HG03108 (cell line): ENCODE data around the gene ADRA2C.

Source experiments
- ATAC-seq: cut with Tn5 transposase; IDR thresholded peaks from one replicate; pipeline ENCODE4 v1.9.1; 2021; ENCODE audit warnings: moderate library complexity; ENCODE audit not compliant: unreplicated experiment

ADRA2C gene

DNA sequence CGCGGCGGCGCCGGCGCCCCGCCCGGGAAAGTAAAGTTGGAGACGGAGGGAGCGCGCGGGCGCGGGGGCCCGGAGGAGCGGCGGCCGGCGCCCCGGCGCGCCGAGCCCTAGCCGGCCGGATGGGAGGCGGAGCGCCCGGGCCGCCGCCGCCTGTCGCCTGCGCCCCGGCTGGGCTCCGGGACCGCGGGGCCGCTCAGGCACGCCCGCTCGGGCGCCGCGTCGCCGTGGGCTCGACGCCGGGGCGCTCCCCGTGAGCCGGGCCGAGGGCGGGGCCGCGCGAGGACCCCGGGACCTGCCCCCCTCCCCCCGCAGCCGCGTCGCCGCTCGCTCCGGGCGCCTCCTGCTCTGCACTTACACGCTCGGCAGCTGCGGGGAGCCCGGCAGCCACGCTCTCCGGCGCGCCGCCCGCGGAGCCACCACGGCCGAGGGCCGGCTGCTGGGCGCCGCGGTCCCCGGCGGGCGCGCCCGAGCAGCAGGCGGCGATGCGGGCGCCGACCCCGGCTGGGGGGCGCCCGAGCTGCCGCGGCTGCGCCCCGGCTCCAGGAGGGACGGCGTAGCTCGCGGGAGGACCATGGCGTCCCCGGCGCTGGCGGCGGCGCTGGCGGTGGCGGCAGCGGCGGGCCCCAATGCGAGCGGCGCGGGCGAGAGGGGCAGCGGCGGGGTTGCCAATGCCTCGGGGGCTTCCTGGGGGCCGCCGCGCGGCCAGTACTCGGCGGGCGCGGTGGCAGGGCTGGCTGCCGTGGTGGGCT lies at the start of gene ADRA2C:
ADRA2C (plus strand) TSS at position 350 of the 749 bp plus-strand sequence; CDS start at position 572, 222 bp downstream.
- ATAC-seq, result no peak

DNA sequence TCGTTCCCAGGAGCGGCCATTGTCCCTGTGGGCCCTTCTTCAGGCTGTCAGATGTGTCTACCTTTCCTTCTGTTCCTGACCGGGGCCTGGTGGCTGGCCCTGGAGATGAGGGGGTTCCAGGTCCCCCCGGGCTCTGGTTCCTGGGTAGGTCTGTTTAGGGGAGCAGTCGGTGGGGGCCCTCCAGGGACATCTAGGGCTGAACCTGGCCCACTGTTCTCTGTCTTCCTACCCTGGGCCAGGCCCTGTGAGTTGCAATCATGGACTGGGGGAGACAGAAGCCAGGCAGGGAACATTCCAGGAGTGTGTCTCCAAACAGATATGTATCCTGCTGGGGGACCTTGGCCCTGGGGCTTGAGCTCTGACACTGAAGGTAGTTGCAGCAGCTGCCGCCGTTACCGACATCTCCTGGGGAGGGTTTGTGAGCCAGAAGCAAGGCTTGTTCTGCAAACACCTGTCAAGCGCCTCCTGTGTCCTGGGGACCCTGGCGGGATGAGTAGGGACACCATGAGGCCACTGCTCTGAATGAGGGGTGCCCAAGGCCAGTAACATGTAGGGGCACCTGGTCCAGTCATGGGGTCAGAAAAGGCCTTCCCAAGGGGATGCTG lies 49.5 kb upstream of the ADRA2C start:
- ATAC-seq, result no peak

DNA sequence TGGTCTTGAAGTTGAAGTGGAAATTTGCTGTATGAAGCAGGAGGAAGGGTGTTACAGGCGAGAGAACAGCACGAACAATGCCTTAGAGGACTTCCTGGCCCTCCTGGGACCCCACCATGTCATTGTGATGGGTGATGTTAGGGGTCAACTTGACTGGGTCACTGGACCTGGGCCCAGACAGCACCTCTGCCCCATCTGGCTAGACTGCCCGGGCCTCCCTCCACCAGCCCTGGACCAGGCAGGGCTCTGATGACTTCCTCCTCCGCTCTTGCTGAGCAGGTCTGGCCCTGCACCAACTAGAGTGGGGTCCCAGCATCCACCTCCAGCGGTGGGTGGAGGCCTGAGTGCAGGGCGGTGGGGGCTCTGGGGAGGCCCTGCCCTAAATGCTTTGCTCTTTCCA lies 48.9 kb upstream of the ADRA2C start:
- ATAC-seq, result no peak

DNA sequence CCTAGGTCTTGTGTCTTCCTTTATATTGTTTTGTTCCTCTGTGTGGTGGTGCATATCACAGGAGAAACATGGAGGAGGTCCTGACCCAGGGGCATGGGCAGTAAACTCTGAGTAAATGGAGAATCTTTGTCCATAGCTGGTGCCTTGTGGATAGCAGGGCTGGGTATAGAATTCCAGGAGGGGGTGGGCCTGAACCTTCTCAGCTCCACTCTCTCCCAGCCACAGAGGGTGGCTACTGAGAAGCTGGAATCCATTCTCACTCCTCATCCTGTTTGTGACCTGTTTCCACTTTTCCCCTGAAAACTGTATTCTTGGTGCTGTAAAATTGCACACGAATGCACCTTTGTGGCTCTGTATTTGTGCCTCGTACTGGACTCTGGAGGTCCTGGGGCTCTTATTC lies 47.7 kb upstream of the ADRA2C start:
- ATAC-seq, result no peak

DNA sequence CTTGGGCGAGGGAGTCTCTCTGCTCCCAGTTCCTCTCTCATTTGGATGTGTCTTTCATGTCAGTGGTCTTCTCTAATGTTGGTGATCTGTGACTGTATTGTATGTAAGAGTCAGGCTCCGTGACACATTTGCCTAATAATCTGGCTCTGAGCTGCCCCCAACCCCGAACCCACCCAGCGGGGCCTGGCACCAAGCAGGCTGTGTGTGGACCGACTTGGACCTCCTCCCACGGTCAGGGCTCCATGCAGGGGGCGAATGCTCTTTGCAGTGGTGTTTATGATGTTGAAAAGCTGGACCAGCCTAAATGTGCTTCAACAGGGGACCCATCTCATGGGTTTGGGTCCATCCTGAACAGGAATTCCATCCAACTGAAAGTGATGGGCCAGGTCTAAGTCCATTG lies 47.0 kb upstream of the ADRA2C start:
- no peak for ATAC-seq

DNA sequence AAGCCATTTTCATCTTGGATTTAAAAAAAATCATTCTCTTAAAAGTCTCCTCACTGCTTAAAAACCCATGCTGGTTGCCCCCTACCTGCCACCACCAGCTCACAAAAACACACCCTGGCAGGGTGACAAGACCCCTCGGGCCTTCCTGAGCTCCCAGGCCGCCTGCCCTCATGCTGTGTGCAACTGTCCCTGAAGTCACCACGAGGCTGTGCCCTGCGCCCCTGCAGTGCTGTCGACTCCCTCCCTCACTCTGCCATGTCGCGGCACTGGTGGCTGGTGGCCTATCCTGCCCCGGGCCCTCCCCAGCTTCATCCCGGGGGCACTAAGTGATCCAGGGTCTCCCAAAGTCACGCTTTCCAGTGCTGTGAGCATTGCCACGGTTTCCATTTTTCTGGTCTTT lies 46.3 kb upstream of the ADRA2C start:
- no peak for ATAC-seq

DNA sequence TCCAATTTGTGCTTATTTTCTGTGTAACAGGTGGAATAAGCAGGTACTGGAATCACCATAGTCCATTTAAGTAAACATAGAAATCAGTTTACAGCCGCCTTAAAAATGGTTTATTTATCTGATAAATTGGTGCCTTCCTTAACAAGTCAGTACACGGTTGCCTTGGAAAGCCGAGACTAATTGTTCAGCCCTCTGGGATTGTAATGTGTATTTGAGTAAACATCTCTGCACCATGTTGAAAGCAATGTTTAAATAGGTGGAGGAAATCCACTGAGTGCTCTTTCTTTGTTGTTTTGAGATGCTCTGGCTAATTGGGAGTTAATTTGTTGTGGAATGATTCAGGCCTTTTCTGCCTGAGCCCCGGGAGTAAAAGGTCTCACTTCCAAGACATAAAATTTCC lies 45.7 kb upstream of the ADRA2C start:
- no peak for ATAC-seq

DNA sequence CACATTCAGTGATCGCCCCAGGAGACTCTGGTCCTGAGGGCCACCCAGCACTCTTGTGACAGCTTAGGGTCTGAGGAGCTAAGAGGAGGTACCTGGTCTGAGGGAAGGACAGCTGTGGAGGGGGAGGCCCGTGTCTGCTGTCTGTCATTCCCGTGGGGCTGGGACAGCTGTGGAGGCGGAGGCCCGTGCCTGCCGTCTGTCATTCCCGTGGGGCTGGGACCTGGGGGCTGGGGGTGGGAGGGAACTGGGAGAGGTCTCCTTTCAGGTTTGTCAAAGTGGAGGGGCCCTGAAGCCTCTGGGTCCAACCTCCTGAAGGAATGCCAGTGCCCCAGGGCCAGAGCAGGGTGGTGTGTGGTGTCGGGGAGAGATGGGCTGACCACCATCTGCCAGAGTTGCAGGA lies 45.0 kb upstream of the ADRA2C start:
- no peak for ATAC-seq

DNA sequence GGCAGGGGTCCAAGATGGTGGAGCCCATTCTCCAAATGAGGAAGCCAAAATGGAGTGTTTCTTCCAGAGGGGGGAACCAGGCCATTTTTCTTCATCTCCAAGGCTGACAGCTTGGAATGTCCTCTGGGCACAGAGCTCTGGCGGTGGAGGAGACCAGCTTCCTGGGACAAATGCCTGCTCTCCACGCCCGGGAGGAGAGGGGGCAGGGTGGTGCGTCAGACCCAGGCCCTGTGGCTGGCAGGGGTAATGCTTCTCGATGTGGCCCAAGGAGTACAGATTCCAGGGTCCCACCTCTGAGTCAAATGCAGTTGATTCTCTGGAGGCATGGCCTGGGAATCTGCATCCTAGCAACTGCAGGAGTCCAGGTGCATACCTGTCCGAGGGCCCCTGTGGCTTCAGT lies 44.6 kb upstream of the ADRA2C start:
- ATAC-seq, result no peak

DNA sequence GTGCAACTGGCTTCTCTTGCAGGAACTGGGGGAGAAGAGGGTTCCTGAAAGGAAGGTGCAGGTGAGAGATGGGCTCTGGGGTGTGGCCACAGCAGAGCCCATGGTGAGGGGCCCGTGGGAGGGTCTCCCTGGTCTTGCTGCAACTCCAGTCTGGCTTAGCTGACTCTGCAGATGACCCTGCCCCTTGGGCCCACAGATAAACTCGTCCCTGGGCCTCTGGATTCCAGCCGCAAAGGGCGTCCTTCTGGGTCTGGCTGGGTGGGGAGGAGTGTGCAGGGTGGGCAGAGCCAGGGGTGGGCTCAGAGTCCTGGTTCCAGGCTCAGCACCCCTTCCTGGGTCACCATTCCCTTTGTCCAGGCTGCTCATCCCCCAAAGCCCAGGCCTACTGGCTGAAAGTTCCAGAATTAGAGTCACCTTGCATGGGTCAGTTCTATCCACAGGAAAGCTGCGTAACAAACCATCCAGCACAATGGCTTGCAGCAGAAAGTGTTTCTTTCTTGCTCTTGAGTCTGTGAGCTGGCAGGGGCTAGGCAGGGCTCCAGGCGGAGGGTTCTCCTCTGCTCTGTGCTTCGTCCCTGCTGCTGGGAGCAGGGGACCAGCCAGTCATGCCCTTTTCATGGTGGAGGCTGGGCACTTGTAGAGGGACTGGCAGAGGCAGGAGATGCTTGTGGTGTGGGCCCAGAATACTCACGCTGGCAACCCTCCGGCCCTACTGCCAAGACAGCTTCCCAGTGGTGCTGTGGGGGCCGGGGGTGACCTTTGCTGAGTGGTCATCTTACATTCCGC lies 43.5 kb upstream of the ADRA2C start:
- no peak for ATAC-seq

DNA sequence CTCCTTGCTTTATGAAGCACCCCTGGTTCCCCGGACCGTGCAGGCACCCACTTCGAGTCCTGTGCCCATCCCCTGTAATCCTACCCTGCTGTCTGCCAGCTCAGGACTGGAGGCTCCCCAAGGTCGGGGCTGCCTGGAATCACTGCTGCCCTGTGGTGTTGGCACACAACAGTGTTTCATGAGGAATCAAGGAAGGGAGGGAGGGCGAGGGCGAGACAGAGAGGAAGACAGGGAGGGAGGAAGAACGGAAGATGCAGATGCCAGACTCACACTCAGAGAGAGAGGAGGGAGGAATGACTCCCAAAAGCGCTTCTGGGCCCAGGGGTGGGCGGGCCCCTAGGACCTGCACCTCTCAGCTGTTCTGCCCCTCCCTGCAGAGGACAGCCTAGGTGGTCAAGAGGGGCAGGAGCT lies 42.9 kb upstream of the ADRA2C start:
- no peak for ATAC-seq

DNA sequence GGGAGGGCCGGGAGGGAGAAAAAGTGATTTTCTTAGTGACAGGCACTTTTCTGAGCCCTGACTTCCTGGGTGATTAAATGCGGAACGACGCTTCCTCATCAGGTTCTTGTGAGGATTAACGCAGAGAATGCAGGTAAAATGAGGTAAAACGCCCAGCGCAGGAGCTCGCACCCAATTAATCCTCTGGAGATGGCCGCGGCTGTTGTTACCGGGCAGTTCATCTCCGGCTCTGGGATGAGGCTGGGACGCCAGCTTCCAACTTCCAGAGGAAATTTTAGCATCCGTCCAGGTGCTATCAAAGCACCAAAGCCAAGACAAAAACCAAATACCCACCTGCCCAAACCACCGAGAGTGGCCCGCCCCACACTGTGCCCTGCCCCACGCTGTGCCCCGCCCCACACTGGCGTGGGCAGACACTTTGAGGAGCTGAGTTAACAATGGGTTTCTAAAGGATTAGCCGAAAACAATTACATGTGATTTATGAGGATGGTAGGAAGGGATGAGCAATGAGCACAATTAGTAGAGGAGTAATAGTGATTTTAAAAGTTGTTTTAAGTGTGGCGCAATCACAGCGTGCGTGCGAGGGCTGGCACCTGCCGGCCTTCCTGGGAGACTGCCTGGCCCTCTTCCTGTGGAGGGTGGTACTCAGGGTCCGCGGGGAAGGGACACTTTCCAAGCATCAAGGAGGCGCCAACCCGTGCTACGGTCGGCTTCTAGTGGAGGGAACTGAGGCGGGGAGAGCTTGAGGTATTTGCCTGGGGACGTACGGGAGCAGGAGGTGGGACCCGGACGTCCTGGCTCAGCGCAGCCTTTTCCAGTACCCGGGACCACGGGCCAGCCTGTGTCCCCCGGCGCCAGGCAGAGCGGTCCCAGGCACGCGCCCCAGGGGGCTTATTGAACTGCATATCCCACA lies 41.6 kb upstream of the ADRA2C start:
- ATAC-seq, result no peak

DNA sequence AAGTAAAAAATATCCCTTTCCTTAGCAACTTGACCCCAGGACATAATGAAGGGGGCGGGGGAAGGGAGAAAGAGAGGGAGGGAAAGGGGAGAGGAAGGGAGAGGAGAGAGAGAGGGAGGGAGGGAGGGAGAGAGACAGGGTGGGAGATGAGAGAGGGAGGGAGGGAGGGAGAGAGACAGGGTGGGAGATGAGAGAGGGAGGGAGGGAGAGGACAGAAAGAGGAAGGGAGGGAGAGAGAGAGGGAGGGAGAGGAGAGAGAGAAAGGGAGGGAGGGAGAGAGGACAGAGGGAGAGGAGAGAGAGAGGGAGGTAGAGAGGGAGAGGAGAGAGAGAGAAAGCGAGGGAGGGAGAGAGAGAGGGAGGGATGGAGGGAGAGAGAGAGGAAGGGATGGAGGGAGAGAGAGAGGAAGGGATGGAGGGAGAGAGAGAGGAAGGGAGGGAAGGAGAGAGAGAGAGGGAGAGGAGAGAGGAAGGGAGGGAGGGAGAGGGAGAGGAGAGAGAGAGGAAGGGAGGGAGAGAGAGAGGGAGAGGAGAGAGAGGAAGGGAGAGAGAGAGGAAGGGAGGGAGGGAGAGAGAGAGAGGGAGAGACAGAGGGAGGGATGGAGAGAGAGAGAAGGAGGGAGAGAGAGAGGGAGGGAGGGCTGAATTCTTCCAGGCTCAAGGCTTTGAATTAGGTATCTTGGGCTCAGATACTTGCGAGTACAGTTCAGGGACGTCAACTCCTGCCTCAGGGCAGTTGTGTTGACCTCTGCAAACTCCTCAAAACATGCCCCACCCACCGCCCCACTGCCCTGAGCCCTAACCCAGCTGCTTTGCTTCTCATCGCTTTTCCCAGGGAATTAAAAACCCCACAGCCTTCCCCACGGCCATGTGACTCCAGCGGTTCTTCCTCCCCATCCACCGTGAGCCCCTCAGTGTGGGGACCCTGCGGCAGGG lies 40.0 kb upstream of the ADRA2C start:
- ATAC-seq, result no peak

DNA sequence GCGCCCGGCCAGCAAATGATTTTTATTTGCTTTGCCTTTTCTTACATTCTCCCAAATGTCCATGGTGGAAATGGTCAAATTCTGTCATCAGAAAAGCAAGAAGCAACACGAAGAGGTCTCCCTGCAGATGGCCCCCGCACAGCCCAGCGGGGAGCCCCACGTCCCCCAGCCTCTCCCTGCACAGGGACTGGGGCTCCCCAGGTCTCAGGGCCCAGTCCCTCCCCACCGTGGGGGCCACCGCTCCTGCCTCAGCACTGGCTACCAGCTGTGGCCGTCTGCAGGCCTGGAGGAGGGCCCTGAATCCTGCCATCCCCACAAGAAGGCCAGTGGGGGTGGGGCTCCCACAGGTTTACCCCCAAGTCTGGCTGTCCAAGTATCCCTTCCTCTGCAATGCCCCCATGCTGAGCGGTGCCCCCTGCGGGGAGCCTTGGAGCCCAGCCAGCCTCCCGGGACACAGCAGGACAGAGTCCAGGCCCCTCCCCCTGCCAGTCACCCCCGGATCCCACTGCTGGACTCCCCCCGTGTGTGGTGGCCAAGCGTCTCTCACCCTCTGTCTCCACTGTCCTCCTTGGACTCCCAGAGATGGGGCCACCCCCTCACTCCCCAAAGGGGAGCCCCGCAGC lies 38.2 kb upstream of the ADRA2C start:
- no peak for ATAC-seq

DNA sequence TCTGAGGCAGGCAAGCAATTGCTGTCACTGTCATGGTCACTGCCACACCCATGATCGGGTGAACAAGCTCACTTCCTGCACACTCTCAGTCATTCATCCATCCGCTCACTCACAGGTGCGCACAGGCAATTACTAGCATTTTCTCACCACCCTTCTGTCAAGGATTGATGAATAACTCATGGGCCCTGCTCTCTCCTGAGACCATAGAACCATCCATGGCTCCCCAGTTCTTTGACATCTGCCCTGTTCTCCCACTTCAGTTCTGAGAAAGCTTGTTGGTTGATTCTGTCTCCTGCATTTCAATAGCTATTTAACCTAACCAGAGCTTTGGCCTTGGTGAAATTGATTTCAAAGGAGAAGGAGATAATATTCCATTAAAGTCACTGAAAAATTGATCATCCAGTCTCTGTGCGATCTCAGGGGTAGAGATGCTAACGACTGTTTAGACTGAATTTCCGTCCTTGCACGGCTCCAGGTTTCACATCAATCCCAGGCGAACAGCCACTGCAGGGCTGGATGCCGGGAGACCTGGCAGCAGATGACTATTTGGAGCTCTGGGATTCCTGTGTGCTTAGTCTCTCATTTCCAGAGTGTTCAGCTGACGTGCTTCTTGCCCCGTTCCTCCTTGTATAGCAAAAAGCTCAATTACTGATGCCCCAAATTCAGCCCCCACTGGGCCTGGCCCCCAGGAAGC lies 36.9 kb upstream of the ADRA2C start:
- no peak for ATAC-seq

DNA sequence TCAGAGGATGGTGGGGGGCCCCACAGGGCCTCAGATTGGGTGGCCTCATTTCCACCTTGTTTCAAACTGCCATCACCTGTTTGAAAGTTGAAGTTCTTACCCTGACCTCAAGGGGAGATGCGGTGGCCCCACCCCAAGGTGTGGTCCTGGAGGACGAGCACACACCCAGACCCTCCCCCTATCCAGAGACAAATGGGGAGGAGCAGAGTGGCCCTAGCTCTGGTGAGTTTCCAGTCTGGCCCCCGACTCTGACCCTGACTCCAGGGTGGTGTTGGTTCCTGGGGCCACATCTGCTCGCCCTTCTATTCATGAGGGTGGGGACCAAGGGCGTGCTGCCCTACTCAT lies 36.3 kb upstream of the ADRA2C start:
- no peak for ATAC-seq

DNA sequence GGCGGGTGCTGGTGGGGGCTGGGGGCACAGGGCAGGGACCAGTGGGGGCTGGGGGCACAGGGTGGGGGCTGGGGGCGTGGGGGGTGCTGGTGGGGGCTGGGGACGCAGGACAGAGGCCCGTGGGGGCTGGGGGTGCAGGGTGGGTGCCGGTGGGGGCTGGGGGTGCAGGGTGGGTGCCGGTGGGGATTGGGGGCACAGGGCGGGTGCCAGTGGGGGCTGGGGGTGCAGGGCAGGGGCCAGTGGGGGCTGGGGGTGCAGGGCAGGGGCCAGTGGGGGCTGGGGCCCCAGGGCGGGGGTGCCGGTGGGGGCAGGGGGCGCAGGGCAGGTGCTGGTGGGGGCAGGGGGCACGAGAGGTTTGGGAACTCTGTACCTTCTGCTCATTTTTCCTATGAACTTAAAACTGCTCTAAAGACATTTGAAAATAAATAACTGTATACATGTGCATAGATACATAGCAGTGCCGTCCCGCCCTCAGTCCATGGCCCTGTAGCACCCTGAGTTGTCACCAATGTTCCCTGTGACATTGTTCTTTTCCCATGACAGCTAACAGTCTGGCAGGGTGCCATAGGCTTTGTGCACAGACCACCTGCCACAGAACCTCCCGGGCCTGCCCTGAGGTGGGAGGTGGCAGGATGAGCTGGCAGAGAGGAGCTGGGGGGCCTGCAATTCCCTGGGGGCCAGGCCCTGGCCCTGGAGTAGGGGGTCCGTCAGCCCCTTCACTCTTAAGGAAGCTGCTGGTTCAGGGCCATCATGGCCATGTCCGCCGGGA lies 35.6 kb upstream of the ADRA2C start:
- no peak for ATAC-seq
